GM12878 (cell line): ENCODE data around the gene RBPJL. TPM values are rescaled to one million over a fixed set of nuclear protein-coding genes. Genes with fewer than 3 reads are reported as not detected.

Source experiments
- ATAC-seq: fragments of 200-7000 bp; cut with Tn5 transposase; 3 replicates; pipeline ENCODE4 v1.9.1; 2020; ENCODE audit warnings: mild to moderate bottlenecking, moderate library complexity
- BruUV-seq: library from RNA; stranded (reverse); fragments of 400-500 nt; replicated peaks from 2 replicates; lab custom pipeline; 2021; lab: Mats Ljungman, UMichigan
- CTCF ChIA-PET: fragments of 300-600 bp; sonication (Branson Sonifier 250); formaldehyde crosslinking; extraction: SDS; loops from one replicate; lab custom pipeline; 2021; ENCODE audit warnings: inconsistent platforms; lab: Yijun Ruan, JAX
- POLR2A ChIA-PET: fragments of 350-600 bp; formaldehyde crosslinking; extraction: SDS; loops from one replicate; lab custom pipeline; 2021; ENCODE audit warnings: inconsistent platforms; lab: Charles Lee
- RAD21 ChIA-PET: fragments of 300-600 bp; sonication (Branson Sonifier 250); formaldehyde crosslinking; loops from one replicate; lab custom pipeline; 2023; ENCODE audit warnings: antibody characterized with exemption; ENCODE audit not compliant: unreplicated experiment; lab: Charles Lee
- SMC1A ChIA-PET: fragments of 300-600 bp; sonication (Branson Sonifier 250); formaldehyde crosslinking; loops from one replicate; lab custom pipeline; 2023; ENCODE audit not compliant: unreplicated experiment, uncharacterized antibody; lab: Charles Lee
- DNase-seq: peaks from one replicate; pipeline ENCODE4 v3.0.0-alpha.2; 2011; ENCODE audit warnings: low read depth, low spot score
- FAIRE-seq: peaks from 3 replicates; lab custom pipeline; 2011; peaks lifted over from hg19 to GRCh38; lab: Jason Lieb, UNC
- H2AFZ ChIP-seq: 2 replicates; pipeline ENCODE4 v1.6.0; 2011; ENCODE audit warnings: low read depth, low read length, control low read depth; ENCODE audit not compliant: control insufficient read depth
- H3K27ac ChIP-seq: 2 replicates; pipeline ENCODE4 v1.5.1; 2011; ENCODE audit warnings: control low read depth; ENCODE audit not compliant: control insufficient read depth, insufficient read depth
- H3K27me3 ChIP-seq, 2 experiments: replicated peaks in 1 of 2; 2 replicates each; pipeline versions ENCODE4 v1.6.0 to v1.6.1; 2011; ENCODE audit warnings: low read length in 1 of 2; ENCODE audit not compliant: control insufficient read depth in 2 of 2, insufficient read depth in 2 of 2
- H3K36me3 ChIP-seq, 2 experiments: 2 replicates each; pipeline ENCODE4 v1.5.1; 2011; ENCODE audit warnings: low read length in 1 of 2; ENCODE audit not compliant: control insufficient read depth in 2 of 2, insufficient read depth in 2 of 2
- H3K4me1 ChIP-seq: 2 replicates; pipeline ENCODE4 v1.6.1; 2011; ENCODE audit warnings: mild to moderate bottlenecking, low read length, moderate library complexity, mixed read lengths; ENCODE audit not compliant: control insufficient read depth, insufficient read depth
- H3K4me2 ChIP-seq: 2 replicates; pipeline ENCODE4 v1.6.0; 2011; ENCODE audit warnings: control low read depth; ENCODE audit not compliant: control insufficient read depth, insufficient read depth
- H3K4me3 ChIP-seq: fragments of 200-600 bp; sonication (generic); 2 replicates; pipeline ENCODE4 v1.5.1; 2016
- H3K79me2 ChIP-seq: 2 replicates; pipeline ENCODE4 v1.6.0; 2011; ENCODE audit warnings: low read length; ENCODE audit not compliant: control insufficient read depth, insufficient read depth
- H3K9ac ChIP-seq: 2 replicates; pipeline ENCODE4 v1.8.0; 2011; ENCODE audit warnings: low read length, control low read depth, mixed read lengths; ENCODE audit not compliant: control insufficient read depth, insufficient read depth
- H3K9me3 ChIP-seq: replicated peaks from 3 replicates; pipeline ENCODE4 v1.5.1; 2011; ENCODE audit warnings: mild to moderate bottlenecking, low read length; ENCODE audit not compliant: control insufficient read depth, insufficient read depth
- H4K20me1 ChIP-seq: 2 replicates; pipeline ENCODE4 v1.6.0; 2011; ENCODE audit not compliant: control insufficient read depth, insufficient read depth
- ATF7 ChIP-seq: fragments of 450-650 bp; IDR thresholded peaks from 2 replicates; pipeline ENCODE4 v1.6.1; 2016; ENCODE audit warnings: low read depth, mild to moderate bottlenecking
- BHLHE40 ChIP-seq, 2 experiments: fragments of 450-650 bp in 1 of 2; IDR thresholded peaks; 2 replicates each; pipeline ENCODE4 v1.6.1; 2011 to 2017; ENCODE audit warnings: low read depth in 2 of 2, borderline replicate concordance in 1 of 2, improper control_type of control experiment in 1 of 2, low read length in 1 of 2, mild to moderate bottlenecking in 1 of 2
- CREM ChIP-seq: IDR thresholded peaks from 2 replicates; pipeline ENCODE4 v1.6.1; 2014; ENCODE audit warnings: antibody characterized with exemption, low read depth
- E2F4 ChIP-seq: IDR thresholded peaks from 2 replicates; pipeline ENCODE4 v1.6.1; 2012; ENCODE audit warnings: low read depth, low read length, improper control_type of control experiment
- ELK1 ChIP-seq: IDR thresholded peaks from 2 replicates; pipeline ENCODE4 v1.6.1; 2012; ENCODE audit warnings: low read depth, low read length, improper control_type of control experiment
- HDGF ChIP-seq: fragments of 450-650 bp; IDR thresholded peaks from 2 replicates; pipeline ENCODE4 v1.6.1; 2016; ENCODE audit warnings: antibody characterized with exemption
- KDM1A ChIP-seq: fragments of 200-600 bp; sonication (generic); IDR thresholded peaks from 2 replicates; pipeline ENCODE4 v1.6.1; 2016; ENCODE audit warnings: borderline replicate concordance
- NRF1 ChIP-seq: conservative IDR thresholded peaks from 2 replicates; pipeline ENCODE4 v1.6.1; 2011; ENCODE audit warnings: mild to moderate bottlenecking, low read depth, low read length, improper control_type of control experiment
- POU2F2 ChIP-seq: IDR thresholded peaks from 3 replicates; pipeline ENCODE4 v1.6.1; 2011; ENCODE audit warnings: low read depth, mild to moderate bottlenecking, low read length, borderline replicate concordance
- RELA ChIP-seq: fragments of 450-650 bp; IDR thresholded peaks from 2 replicates; pipeline ENCODE4 v1.8.0; 2014; ENCODE audit warnings: borderline replicate concordance; ENCODE audit not compliant: partially characterized antibody
- TCF3 ChIP-seq: IDR thresholded peaks from 2 replicates; pipeline ENCODE4 v1.6.1; 2012; ENCODE audit warnings: low read depth, mild to moderate bottlenecking, low read length, borderline replicate concordance; ENCODE audit not compliant: insufficient read depth
- WGBS: methylation state at CpG from one replicate; pipeline ENCODE4 v1.1.6; 2016; ENCODE audit warnings: low lambda C conversion rate; ENCODE audit not compliant: insufficient replicate concordance, insufficient coverage; ENCODE audit errors: missing lambda C conversion rate; 5-methylcytosine and 5-hydroxymethylcytosine counted together
- in situ Hi-C: fragments of 300-500 bp; cut with MboI; formaldehyde crosslinking; loops from 9 replicates; pipeline ENCODE4 v1.14.3; 2018; ENCODE audit warnings: mixed read lengths
- intact Hi-C: fragments of 100-400 bp; cut with micrococcal nuclease; formaldehyde crosslinking; loops from one replicate; pipeline ENCODE4 v1.14.2; 2022; ENCODE audit not compliant: unreplicated experiment
- polyA plus RNA-seq, 11 experiments: library from polyadenylated mRNA; depleted of rRNA in 4 of 11; unstranded in 6 of 11; stranded (reverse) in 5 of 11; fragments of >200 nt; fragmentation: Nextera tagmentation in 4 of 11; fragmentation: Illumina TruSeq in 1 of 11; extraction: Ambion mirVana in 4 of 11; extraction: Trizol in 1 of 11; gene quantifications; 1 replicate in 1 of 11; 2 replicates in 10 of 11; pipeline versions ENCODE4 v1.2.1 to v1.2.3, GENCODE V29; 2011 to 2016; ENCODE audit warnings: inconsistent platforms in 2 of 11, missing spikeins in 2 of 11, low read depth in 1 of 11
- total RNA-seq, 4 experiments: library from RNA; depleted of rRNA in 3 of 4; stranded (reverse); fragments of >200 nt in 3 of 4; fragmentation: Illumina TruSeq in 1 of 4; extraction: Trizol in 1 of 4; gene quantifications; 2 replicates each; pipeline versions ENCODE4 v1.2.1 to v1.2.3, GENCODE V29; 2013 to 2021
- TF ChIP-seq, protein P1 (sequence below): IDR thresholded peaks from 2 replicates; pipeline ENCODE4 v1.6.1; 2011; ENCODE audit warnings: low read depth, low read length, improper control_type of control experiment, borderline replicate concordance
- TF ChIP-seq, protein P2 (sequence below): fragments of 150-350 bp; IDR thresholded peaks from 2 replicates; pipeline ENCODE4 v1.6.1; 2016; ENCODE audit warnings: low read depth, low read length

Gene RBPJL
- total and polyA plus RNA-seq, 10 of the 15 experiments (the other 5 are each of a cell fraction or from before 2014, with no cell fraction given), result 0.18 TPM; not detected in 9

DNA sequence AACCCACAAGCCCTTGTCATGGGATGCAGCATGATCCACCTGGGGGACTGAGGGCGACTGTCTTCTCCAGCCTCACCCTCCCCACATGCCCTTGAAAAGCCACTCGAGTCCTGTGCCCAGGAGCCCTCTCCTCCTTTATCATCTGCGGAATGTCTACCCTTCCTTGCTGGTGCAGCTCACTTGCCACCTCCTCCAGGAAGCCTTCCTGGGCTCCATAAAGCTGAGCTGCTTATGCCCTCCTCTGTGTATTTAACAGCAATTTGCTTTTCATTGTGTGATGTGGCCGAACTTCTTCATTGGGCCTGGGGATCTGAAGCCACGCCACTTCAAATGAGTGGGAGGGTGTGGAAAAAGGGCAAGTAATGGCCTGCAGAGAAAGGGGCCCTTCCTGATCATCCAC, 17.8 kb upstream of the RBPJL start (continued):
- TF ChIP-seq RELA, result no peak
- TF ChIP-seq, all 136 proteins: peak for 0

- H3K4me3 ChIP-seq, result no peak overlapping the region
Measured at GRCh38 chr20:45289942-45290676, 16.5 kb upstream of the RBPJL start.

More at GRCh38 chr20:45289942-45290676, 16.5 kb upstream of the RBPJL start:
- ChIA-PET RAD21 (interaction anchor here (1.0 to 2.2 kb wide), 6 partner anchors 12 to 246 kb away, joined by 3 to 7 read pairs (median 4); no protein-coding TSS in a partner anchor), POLR2A (interaction anchor here (0.6 kb wide), 1 partner anchor 13 kb away, joined by 3 read pairs; no protein-coding TSS in a partner anchor), CTCF (interaction anchor here (0.6 to 6.3 kb wide), 29 partner anchors 9 to 481 kb away, joined by 3 to 53 read pairs (median 4); partner anchors contain the start of genes KCNS1, PABPC1L, PIGT and WFDC12), SMC1A (interaction anchor here (0.6 to 2.9 kb wide), 11 partner anchors 11 to 480 kb away, joined by 3 to 14 read pairs (median 5); no protein-coding TSS in a partner anchor)
- H3K27me3 ChIP-seq, result peaks cover 6 to 7% of the 10 kb centered on the region in 2 experiments; a peak in 3 of 4 replicates
- no peak overlapping the region for H3K4me2 ChIP-seq
- H3K4me1 ChIP-seq, result no peaks in the 10 kb centered on the region
- no peak for TF ChIP-seq KDM1A
- TF ChIP-seq NRF1, result no peak
- TF ChIP-seq POU2F2, result no peak
- TF ChIP-seq, protein P1, sequence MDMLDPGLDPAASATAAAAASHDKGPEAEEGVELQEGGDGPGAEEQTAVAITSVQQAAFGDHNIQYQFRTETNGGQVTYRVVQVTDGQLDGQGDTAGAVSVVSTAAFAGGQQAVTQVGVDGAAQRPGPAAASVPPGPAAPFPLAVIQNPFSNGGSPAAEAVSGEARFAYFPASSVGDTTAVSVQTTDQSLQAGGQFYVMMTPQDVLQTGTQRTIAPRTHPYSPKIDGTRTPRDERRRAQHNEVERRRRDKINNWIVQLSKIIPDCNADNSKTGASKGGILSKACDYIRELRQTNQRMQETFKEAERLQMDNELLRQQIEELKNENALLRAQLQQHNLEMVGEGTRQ, result no peak
- no peak for TF ChIP-seq CREM
- TF ChIP-seq E2F4, result no peak
- TF ChIP-seq ELK1, result no peak
- TF ChIP-seq BHLHE40 (IDR thresholded peaks at IDR 0.05; ENCODE audit: borderline replicate concordance in 1 of 2, low read depth in 2 of 2, low read length in 1 of 2), result no peak
- no peak for TF ChIP-seq ATF7
- TF ChIP-seq, protein P2, sequence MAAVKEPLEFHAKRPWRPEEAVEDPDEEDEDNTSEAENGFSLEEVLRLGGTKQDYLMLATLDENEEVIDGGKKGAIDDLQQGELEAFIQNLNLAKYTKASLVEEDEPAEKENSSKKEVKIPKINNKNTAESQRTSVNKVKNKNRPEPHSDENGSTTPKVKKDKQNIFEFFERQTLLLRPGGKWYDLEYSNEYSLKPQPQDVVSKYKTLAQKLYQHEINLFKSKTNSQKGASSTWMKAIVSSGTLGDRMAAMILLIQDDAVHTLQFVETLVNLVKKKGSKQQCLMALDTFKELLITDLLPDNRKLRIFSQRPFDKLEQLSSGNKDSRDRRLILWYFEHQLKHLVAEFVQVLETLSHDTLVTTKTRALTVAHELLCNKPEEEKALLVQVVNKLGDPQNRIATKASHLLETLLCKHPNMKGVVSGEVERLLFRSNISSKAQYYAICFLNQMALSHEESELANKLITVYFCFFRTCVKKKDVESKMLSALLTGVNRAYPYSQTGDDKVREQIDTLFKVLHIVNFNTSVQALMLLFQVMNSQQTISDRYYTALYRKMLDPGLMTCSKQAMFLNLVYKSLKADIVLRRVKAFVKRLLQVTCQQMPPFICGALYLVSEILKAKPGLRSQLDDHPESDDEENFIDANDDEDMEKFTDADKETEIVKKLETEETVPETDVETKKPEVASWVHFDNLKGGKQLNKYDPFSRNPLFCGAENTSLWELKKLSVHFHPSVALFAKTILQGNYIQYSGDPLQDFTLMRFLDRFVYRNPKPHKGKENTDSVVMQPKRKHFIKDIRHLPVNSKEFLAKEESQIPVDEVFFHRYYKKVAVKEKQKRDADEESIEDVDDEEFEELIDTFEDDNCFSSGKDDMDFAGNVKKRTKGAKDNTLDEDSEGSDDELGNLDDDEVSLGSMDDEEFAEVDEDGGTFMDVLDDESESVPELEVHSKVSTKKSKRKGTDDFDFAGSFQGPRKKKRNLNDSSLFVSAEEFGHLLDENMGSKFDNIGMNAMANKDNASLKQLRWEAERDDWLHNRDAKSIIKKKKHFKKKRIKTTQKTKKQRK, result no peak
- no peak for TF ChIP-seq HDGF
- TF ChIP-seq TCF3, result no peak
- no peak for FAIRE-seq
- H3K27ac ChIP-seq, result no peak overlapping the region
- DNase-seq, result no peak
- no peaks in the 10 kb centered on the region for H3K36me3 ChIP-seq
- intact Hi-C loops, result loop anchor here (5.0 kb wide), 4 partner anchors 153 to 253 kb away; no protein-coding TSS in a partner anchor
- no peak for ATAC-seq
- no peak overlapping the region for H2AFZ ChIP-seq
- no peaks in the 10 kb centered on the region; the same call in 2 of the 3 replicates for H3K9me3 ChIP-seq
- BruUV-seq, result no TSS peak
- H3K79me2 ChIP-seq, result no peaks in the 10 kb centered on the region
- 31% methylated on average over 13 of the region's 13 CpGs for WGBS
- H4K20me1 ChIP-seq, result no peaks in the 10 kb centered on the region
- in situ Hi-C loops, result no loop called here
- H3K9ac ChIP-seq, result no peak overlapping the region
